Measurements from ENCODE around the gene NRXN3.

Gene NRXN3

GRCh38 chr14:78752518-78753188 lies 582.5 kb downstream of the NRXN3 start:
- DNase-seq: no peak

- no peak for DNase-seq
Measured at GRCh38 chr14:78754059-78754458, 583.9 kb downstream of the NRXN3 start.

GRCh38 chr14:78758333-78758732 lies 588.2 kb downstream of the NRXN3 start:
- no peak for DNase-seq

- no peak for DNase-seq
Measured at GRCh38 chr14:78762331-78762730, 592.2 kb downstream of the NRXN3 start.

GRCh38 chr14:78763746-78764145 lies 593.6 kb downstream of the NRXN3 start:
- DNase-seq: no peak

GRCh38 chr14:78764240-78764639 lies 594.1 kb downstream of the NRXN3 start:
- DNase-seq: no peak

- DNase-seq: no peak
Measured at GRCh38 chr14:78764645-78765044, 594.5 kb downstream of the NRXN3 start.

GRCh38 chr14:78767436-78767835 lies 597.3 kb downstream of the NRXN3 start:
- no peak for DNase-seq

- no peak for DNase-seq
Measured at GRCh38 chr14:78782551-78782950, 612.4 kb downstream of the NRXN3 start.

- DNase-seq: no peak
Measured at GRCh38 chr14:78785265-78785664, 615.1 kb downstream of the NRXN3 start.

- no peak for DNase-seq
Measured at GRCh38 chr14:78788467-78789360, 618.5 kb downstream of the NRXN3 start.

- DNase-seq: no peak
Measured at GRCh38 chr14:78790271-78790670, 620.1 kb downstream of the NRXN3 start.

- DNase-seq: no peak
Measured at GRCh38 chr14:78798757-78799156, 628.6 kb downstream of the NRXN3 start.

GRCh38 chr14:78805570-78805969 lies 635.4 kb downstream of the NRXN3 start:
- DNase-seq: no peak

- DNase-seq: no peak
Measured at GRCh38 chr14:78823035-78823434, 652.9 kb downstream of the NRXN3 start.

GRCh38 chr14:78823516-78823915 lies 653.3 kb downstream of the NRXN3 start:
- no peak for DNase-seq

- DNase-seq: no peak
Measured at GRCh38 chr14:78829274-78829673, 659.1 kb downstream of the NRXN3 start.

- DNase-seq: no peak
Measured at GRCh38 chr14:78834766-78835451, 664.7 kb downstream of the NRXN3 start.

GRCh38 chr14:78835909-78836308 lies 665.7 kb downstream of the NRXN3 start:
- DNase-seq: no peak

- no peak for DNase-seq
Measured at GRCh38 chr14:78836777-78837176, 666.6 kb downstream of the NRXN3 start.

GRCh38 chr14:78838959-78839358 lies 668.8 kb downstream of the NRXN3 start:
- DNase-seq: no peak

- no peak for DNase-seq
Measured at GRCh38 chr14:78840898-78841297, 670.7 kb downstream of the NRXN3 start.

GRCh38 chr14:78847801-78848200 lies 677.6 kb downstream of the NRXN3 start:
- no peak for DNase-seq

Data from activated CD4-positive, alpha-beta T cell treated with anti-CD3 and anti-CD28 coated beads, Interleukin-2, amount 50 U/mL, for 1 hour (primary cell).